ENCODE measurements around the gene EFNA5.
A peak's percentile ranks its signal among the peaks of the same experiment; 100 is the strongest.

GRCh38 chr5:107570181-107570580 lies 100.6 kb downstream of the EFNA5 start:
- TF ChIP-seq ATF2 (tag by site-specific recombination; IDR thresholded peaks at IDR 0.05; ENCODE audit: low read depth) (no peak), FEZF1 (tag by site-specific recombination; IDR thresholded peaks at IDR 0.05) (peak; percentile 52), CTCF (tag by site-specific recombination; IDR thresholded peaks at IDR 0.05) (no peak), ZNF707 (tag by site-specific recombination; IDR thresholded peaks at IDR 0.05) (no peak), PRDM2 (tag by site-specific recombination; IDR thresholded peaks at IDR 0.05; ENCODE audit: borderline replicate concordance) (no peak), SETDB1 (IDR thresholded peaks at IDR 0.05; ENCODE audit: insufficient read length, low read length) (no peak), ZNF639 (tag by site-specific recombination; IDR thresholded peaks at IDR 0.05) (no peak), BCL11A (tag by site-specific recombination; IDR thresholded peaks at IDR 0.05; ENCODE audit: low read depth) (no peak; the same call in 1 of the 2 replicates), ZNF138 (tag by site-specific recombination; IDR thresholded peaks at IDR 0.05; ENCODE audit: borderline replicate concordance) (no peak), ZNF132 (tag by site-specific recombination; IDR thresholded peaks at IDR 0.05; ENCODE audit: borderline replicate concordance) (no peak)

All from HEK293 (cell line).